ENCODE measurements around the gene SSX3. TPM values are rescaled to one million over a fixed set of nuclear protein-coding genes. Genes with fewer than 3 reads are reported as not detected.
"Not testable (repeated sequence)": the region's sequence is repeated elsewhere in the genome, so short reads cannot be mapped to it uniquely, and the experiment has no call there.

Gene SSX3
- total and polyA plus RNA-seq, 2 of the 4 experiments (the other 2 are of a cell fraction): not detected

- H3K27ac ChIP-seq (ENCODE audit: insufficient read depth, low read length); H2AK5ac ChIP-seq (ENCODE audit: low read depth, low read length); BruUV-seq (replicated peaks); H2BK120ac ChIP-seq (ENCODE audit: low read depth, low read length); H2BK5ac ChIP-seq (ENCODE audit: low read depth, low read length, poor library complexity, severe bottlenecking); H3K4ac ChIP-seq (ENCODE audit: low read depth, low read length); H2AK9ac ChIP-seq (replicated peaks; ENCODE audit: low read depth, low read length, poor library complexity); dilution Hi-C loops (cut with HindIII; ENCODE audit: low sequenced_read_pairs, unreplicated experiment); H3K9me3 ChIP-seq (ENCODE audit: control insufficient read depth, insufficient read depth, low read length); in situ Hi-C loops (cut with MboI; ENCODE audit: low sequenced_read_pairs); H4K5ac ChIP-seq (ENCODE audit: low read depth, low read length); H4K20me1 ChIP-seq (ENCODE audit: insufficient read depth, low read length); H3K18ac ChIP-seq (ENCODE audit: low read depth, low read length); H3K4me2 ChIP-seq (ENCODE audit: low read depth, low read length); H3K4me1 ChIP-seq (ENCODE audit: control insufficient read depth, insufficient read depth, low read length); intact Hi-C loops (cut with micrococcal nuclease); DNase-seq; H2AFZ ChIP-seq (replicated peaks; ENCODE audit: low read length, poor library complexity); H3K9ac ChIP-seq (ENCODE audit: low read depth, low read length); CTCF ChIA-PET; H3K14ac ChIP-seq (replicated peaks; ENCODE audit: low read depth, low read length); H2BK20ac ChIP-seq (ENCODE audit: low read depth, low read length); H3K36me3 ChIP-seq (ENCODE audit: control insufficient read depth, insufficient read depth, low read length); H3K56ac ChIP-seq (ENCODE audit: extremely low read depth, insufficient read depth, low read length); H3K9me1 ChIP-seq (ENCODE audit: insufficient read depth, low read length); H3K23ac ChIP-seq (ENCODE audit: low read depth, low read length); H4K91ac ChIP-seq (ENCODE audit: insufficient read depth, low read depth, low read length); H4K8ac ChIP-seq (ENCODE audit: low read depth in 2 of 2, low read length in 2 of 2); POLR2A ChIA-PET (ENCODE audit: unreplicated experiment); H3K27me3 ChIP-seq (ENCODE audit: control insufficient read depth, insufficient read depth, low read length); ATAC-seq (ENCODE audit: low read depth); H3K4me3 ChIP-seq (ENCODE audit: insufficient read depth, low read depth, low read length); H2BK15ac ChIP-seq (ENCODE audit: low read depth, low read length); H3K79me1 ChIP-seq (ENCODE audit: low read depth in 1 of 2, low read length in 2 of 2): not testable (repeated sequence)
- no CpG with 5 or more reads among the region's 2 CpGs for WGBS, 2 experiments (ENCODE audit: extremely low coverage in 2 of 2, insufficient read length in 1 of 2)
These were observed 40.4 kb upstream of the SSX3 start for GRCh38 chrX:48396931-48397330.

- POLR2A ChIA-PET (ENCODE audit: unreplicated experiment); H2AFZ ChIP-seq (replicated peaks; ENCODE audit: low read length, poor library complexity); H2AK5ac ChIP-seq (ENCODE audit: low read depth, low read length); H3K18ac ChIP-seq (ENCODE audit: low read depth, low read length); H3K9ac ChIP-seq (ENCODE audit: low read depth, low read length); H3K36me3 ChIP-seq (ENCODE audit: control insufficient read depth, insufficient read depth, low read length); H2BK120ac ChIP-seq (ENCODE audit: low read depth, low read length); H3K4me1 ChIP-seq (ENCODE audit: control insufficient read depth, insufficient read depth, low read length); H4K8ac ChIP-seq (ENCODE audit: low read depth in 2 of 2, low read length in 2 of 2); H3K9me1 ChIP-seq (ENCODE audit: insufficient read depth, low read length); H2AK9ac ChIP-seq (replicated peaks; ENCODE audit: low read depth, low read length, poor library complexity); in situ Hi-C loops (cut with MboI; ENCODE audit: low sequenced_read_pairs); H2BK20ac ChIP-seq (ENCODE audit: low read depth, low read length); H3K79me1 ChIP-seq (ENCODE audit: low read depth in 1 of 2, low read length in 2 of 2); H3K9me3 ChIP-seq (ENCODE audit: control insufficient read depth, insufficient read depth, low read length); H4K91ac ChIP-seq (ENCODE audit: insufficient read depth, low read depth, low read length); H3K27me3 ChIP-seq (ENCODE audit: control insufficient read depth, insufficient read depth, low read length); CTCF ChIA-PET; intact Hi-C loops (cut with micrococcal nuclease); H3K4ac ChIP-seq (ENCODE audit: low read depth, low read length); H3K4me2 ChIP-seq (ENCODE audit: low read depth, low read length); dilution Hi-C loops (cut with HindIII; ENCODE audit: low sequenced_read_pairs, unreplicated experiment); DNase-seq; ATAC-seq (ENCODE audit: low read depth); H3K23ac ChIP-seq (ENCODE audit: low read depth, low read length); H3K4me3 ChIP-seq (ENCODE audit: insufficient read depth, low read depth, low read length); H3K14ac ChIP-seq (replicated peaks; ENCODE audit: low read depth, low read length); H2BK15ac ChIP-seq (ENCODE audit: low read depth, low read length); H2BK5ac ChIP-seq (ENCODE audit: low read depth, low read length, poor library complexity, severe bottlenecking); BruUV-seq (replicated peaks); H3K56ac ChIP-seq (ENCODE audit: extremely low read depth, insufficient read depth, low read length); H4K20me1 ChIP-seq (ENCODE audit: insufficient read depth, low read length); H4K5ac ChIP-seq (ENCODE audit: low read depth, low read length); H3K27ac ChIP-seq (ENCODE audit: insufficient read depth, low read length): not testable (repeated sequence)
- WGBS, 2 experiments (ENCODE audit: extremely low coverage in 2 of 2, insufficient read length in 1 of 2): no CpG with 5 or more reads among the region's 16 CpGs
These were observed 26.7 kb upstream of the SSX3 start, which contains the start of gene SSX4 for GRCh38 chrX:48383239-48383638. TSS of gene SSX4 (plus strand) at chrX:48383539. CDS start at chrX:48384054, 515 bp downstream.

Data from IMR-90 (cell line).